OCI-LY3 (cell line): ENCODE data around the gene OR10G3.

ENCODE experiments used
- H2AFZ ChIP-seq: fragments of 200-600, 300-600 bp; shearing (Covaris generic); 2 replicates; pipeline ENCODE4 v1.6.0; 2014; ENCODE audit warnings: antibody characterized with exemption, low read depth, low read length
- H3K27ac ChIP-seq: fragments of 200-600, 300-600 bp; sonication (generic); 2 replicates; pipeline ENCODE4 v1.5.1; 2014; ENCODE audit warnings: mild to moderate bottlenecking, low read length, moderate library complexity, mixed read lengths
- H3K27me3 ChIP-seq: fragments of 200-600, 300-600 bp; sonication (generic); 2 replicates; pipeline ENCODE4 v1.6.1; 2014; ENCODE audit warnings: low read depth, low read length, mixed read lengths
- H3K36me3 ChIP-seq: fragments of 200-600, 300-600 bp; sonication (generic); replicated peaks from 2 replicates; pipeline ENCODE3; 2014; ENCODE audit warnings: low read depth, low read length, mixed read lengths
- H3K4me1 ChIP-seq: fragments of 300-600, 200-600 bp; sonication (generic); 2 replicates; pipeline ENCODE4 v1.6.1; 2014; ENCODE audit warnings: low read length, mixed read lengths
- H3K4me2 ChIP-seq: fragments of 200-600, 300-600 bp; sonication (generic); 2 replicates; pipeline ENCODE4 v1.6.1; 2014; ENCODE audit warnings: low read length, mixed read lengths
- H3K4me3 ChIP-seq: fragments of 300-600, 200-600 bp; sonication (generic); 2 replicates; pipeline ENCODE4 v1.5.1; 2014; ENCODE audit warnings: antibody characterized with exemption, mild to moderate bottlenecking, low read length, moderate library complexity
- H3K79me2 ChIP-seq: fragments of 300-600, 200-600 bp; shearing (Covaris generic); 2 replicates; pipeline ENCODE4 v1.6.1; 2014; ENCODE audit warnings: mild to moderate bottlenecking, low read length, mixed read lengths
- H3K9ac ChIP-seq: fragments of 300-600, 200-600 bp; shearing (Covaris generic); 2 replicates; pipeline ENCODE4 v1.6.0; 2014; ENCODE audit warnings: mild to moderate bottlenecking, low read length, moderate library complexity
- H3K9me3 ChIP-seq: fragments of 200-600, 300-600 bp; shearing (Covaris generic); 2 replicates; pipeline ENCODE4 v1.6.1; 2014; ENCODE audit warnings: low read length, mixed read lengths; ENCODE audit not compliant: insufficient read depth
- H4K20me1 ChIP-seq: fragments of 200-600, 300-600 bp; sonication (generic); 2 replicates; pipeline ENCODE4 v1.6.1; 2016; ENCODE audit warnings: low read length, mixed read lengths; ENCODE audit not compliant: insufficient read depth
- EZH2phosphoT487 ChIP-seq: fragments of 200-600 bp; shearing (Covaris generic); IDR thresholded peaks from 2 replicates; pipeline ENCODE4 v1.6.1; 2018; ENCODE audit warnings: antibody characterized with exemption, mixed run types, low read depth
- TF ChIP-seq, protein P1 (sequence below): fragments of 200-600, 300-600 bp; sonication (generic); IDR thresholded peaks from 2 replicates; pipeline ENCODE4 v1.5.1; 2014; ENCODE audit warnings: antibody characterized with exemption, low read length, low read depth

OR10G3 gene

DNA sequence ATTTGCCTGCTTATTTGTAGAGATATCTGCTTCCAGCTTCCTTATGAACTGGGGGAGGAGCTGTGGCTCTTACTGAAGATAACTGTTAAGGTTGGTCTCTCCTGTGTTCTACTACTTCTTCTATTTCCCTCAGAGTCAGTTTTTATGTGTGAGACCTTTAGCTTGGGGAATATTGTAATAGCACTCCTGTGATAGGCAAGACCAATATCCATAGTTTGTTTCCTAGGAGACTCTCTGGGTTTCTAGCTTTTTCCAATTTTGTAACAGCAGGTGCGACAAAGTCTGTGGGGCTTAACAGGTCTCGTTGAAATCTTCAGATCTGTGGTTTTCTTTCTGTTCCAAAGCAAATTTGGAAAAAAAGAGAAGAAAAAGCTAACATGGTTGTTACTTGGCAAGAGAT, at the start of gene OR10G3:
TSS of gene OR10G3 (minus strand) at position 101 of the 400 bp plus-strand sequence. CDS start 9,332 bp downstream, outside the sequence.
- no peak within 1 kb of the TSS for H3K4me2 ChIP-seq
- H3K4me3 ChIP-seq = no peak within 1 kb of the TSS
- no peaks in the 10 kb centered on the region for H3K4me1 ChIP-seq
- no peak within 1 kb of the TSS for H2AFZ ChIP-seq
- H3K9me3 ChIP-seq = no peaks in the 10 kb centered on the region
- H4K20me1 ChIP-seq = no peaks in the 10 kb centered on the region
- no peak within 1 kb of the TSS for H3K27ac ChIP-seq
- H3K9ac ChIP-seq = no peak within 1 kb of the TSS
- TF ChIP-seq EZH2phosphoT487 = no peak
- TF ChIP-seq, protein P1, sequence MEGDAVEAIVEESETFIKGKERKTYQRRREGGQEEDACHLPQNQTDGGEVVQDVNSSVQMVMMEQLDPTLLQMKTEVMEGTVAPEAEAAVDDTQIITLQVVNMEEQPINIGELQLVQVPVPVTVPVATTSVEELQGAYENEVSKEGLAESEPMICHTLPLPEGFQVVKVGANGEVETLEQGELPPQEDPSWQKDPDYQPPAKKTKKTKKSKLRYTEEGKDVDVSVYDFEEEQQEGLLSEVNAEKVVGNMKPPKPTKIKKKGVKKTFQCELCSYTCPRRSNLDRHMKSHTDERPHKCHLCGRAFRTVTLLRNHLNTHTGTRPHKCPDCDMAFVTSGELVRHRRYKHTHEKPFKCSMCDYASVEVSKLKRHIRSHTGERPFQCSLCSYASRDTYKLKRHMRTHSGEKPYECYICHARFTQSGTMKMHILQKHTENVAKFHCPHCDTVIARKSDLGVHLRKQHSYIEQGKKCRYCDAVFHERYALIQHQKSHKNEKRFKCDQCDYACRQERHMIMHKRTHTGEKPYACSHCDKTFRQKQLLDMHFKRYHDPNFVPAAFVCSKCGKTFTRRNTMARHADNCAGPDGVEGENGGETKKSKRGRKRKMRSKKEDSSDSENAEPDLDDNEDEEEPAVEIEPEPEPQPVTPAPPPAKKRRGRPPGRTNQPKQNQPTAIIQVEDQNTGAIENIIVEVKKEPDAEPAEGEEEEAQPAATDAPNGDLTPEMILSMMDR = no peak
- H3K79me2 ChIP-seq = no peaks in the 10 kb centered on the region
- H3K27me3 ChIP-seq = peaks cover 5% of the 10 kb centered on the region; the same call in 1 of the 2 replicates
- no peaks in the 10 kb centered on the region for H3K36me3 ChIP-seq

DNA sequence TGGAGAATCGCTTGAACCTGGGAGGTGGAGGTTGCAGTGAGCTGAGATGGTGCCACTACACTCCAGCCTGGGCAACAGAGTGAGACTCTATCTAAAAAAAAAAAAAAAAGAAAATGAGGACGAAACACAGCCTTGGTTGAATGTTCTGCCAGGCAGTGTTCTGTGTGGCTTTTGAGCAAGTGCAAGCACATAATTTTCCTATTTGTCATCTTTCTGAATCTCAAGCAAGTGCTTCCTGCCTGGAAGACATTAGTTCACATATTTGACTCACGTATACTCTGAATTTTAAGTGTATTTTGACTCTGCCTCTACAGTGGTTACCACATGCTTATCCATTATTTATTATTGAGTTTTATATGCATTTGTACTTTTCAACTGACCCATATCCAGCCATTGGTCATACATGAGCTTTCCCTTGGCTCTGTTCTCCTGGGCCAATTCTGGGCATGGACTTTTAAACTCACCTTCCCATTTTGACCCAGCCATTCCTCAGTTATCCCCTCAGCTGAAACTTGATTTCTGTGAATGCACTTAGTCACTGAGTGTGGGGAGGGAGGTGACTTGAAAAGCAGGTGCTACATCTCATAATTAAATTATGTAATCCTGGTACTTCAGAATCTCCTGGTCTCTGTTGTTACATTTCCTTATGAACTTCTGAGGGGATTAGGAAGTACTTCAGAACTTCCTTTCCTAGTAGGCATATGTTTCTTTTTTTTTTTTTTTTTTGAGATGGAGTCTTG, 46.8 kb upstream of the OR10G3 start:
- H3K36me3 ChIP-seq = no peaks in the 10 kb centered on the region
- H3K9me3 ChIP-seq = no peaks in the 10 kb centered on the region; the same call in 1 of the 2 replicates
- H3K27ac ChIP-seq = no peak overlapping the region
- H3K79me2 ChIP-seq = no peaks in the 10 kb centered on the region
- no peaks in the 10 kb centered on the region for H3K4me1 ChIP-seq
- H3K4me3 ChIP-seq = no peak overlapping the region
- H3K9ac ChIP-seq = no peak overlapping the region
- no peak overlapping the region for H2AFZ ChIP-seq
- H3K4me2 ChIP-seq = no peak overlapping the region
- TF ChIP-seq, protein P1 = no peak
- no peak for TF ChIP-seq EZH2phosphoT487
- peaks cover 13% of the 10 kb centered on the region; the same call in 1 of the 2 replicates for H3K27me3 ChIP-seq
- no peaks in the 10 kb centered on the region for H4K20me1 ChIP-seq

GRCh38 chr14:21617614-21618013, 37.7 kb upstream of the OR10G3 start:
- no peak for TF ChIP-seq EZH2phosphoT487
- TF ChIP-seq, protein P1 = no peak
- no peaks in the 10 kb centered on the region for H3K4me1 ChIP-seq
- no peaks in the 10 kb centered on the region for H4K20me1 ChIP-seq
- no peaks in the 10 kb centered on the region for H3K36me3 ChIP-seq
- no peak overlapping the region for H3K9ac ChIP-seq
- no peak overlapping the region for H3K4me3 ChIP-seq
- no peaks in the 10 kb centered on the region for H3K79me2 ChIP-seq
- peaks cover 10% of the 10 kb centered on the region for H3K27me3 ChIP-seq
- no peak overlapping the region for H3K4me2 ChIP-seq
- H2AFZ ChIP-seq = no peak overlapping the region
- no peaks in the 10 kb centered on the region for H3K9me3 ChIP-seq
- H3K27ac ChIP-seq = no peak overlapping the region

GRCh38 chr14:21614240-21614639, 34.4 kb upstream of the OR10G3 start:
- peaks cover 15% of the 10 kb centered on the region; the same call in 1 of the 2 replicates for H3K27me3 ChIP-seq
- H3K36me3 ChIP-seq = no peaks in the 10 kb centered on the region
- H3K9ac ChIP-seq = no peak overlapping the region
- H4K20me1 ChIP-seq = no peaks in the 10 kb centered on the region
- H3K79me2 ChIP-seq = no peaks in the 10 kb centered on the region
- no peaks in the 10 kb centered on the region for H3K9me3 ChIP-seq
- no peak overlapping the region for H2AFZ ChIP-seq
- no peak overlapping the region for H3K27ac ChIP-seq
- H3K4me1 ChIP-seq = no peaks in the 10 kb centered on the region
- no peak overlapping the region for H3K4me3 ChIP-seq
- TF ChIP-seq EZH2phosphoT487 = no peak
- TF ChIP-seq, protein P1 = no peak
- H3K4me2 ChIP-seq = no peak overlapping the region
